ENCODE measurements around the gene HCN3. TPM values are rescaled to one million over a fixed set of nuclear protein-coding genes. Genes with fewer than 3 reads are reported as not detected.

The HCN3 gene
- total RNA-seq, result 0.37 and 0.78 TPM in 2 replicates

DNA sequence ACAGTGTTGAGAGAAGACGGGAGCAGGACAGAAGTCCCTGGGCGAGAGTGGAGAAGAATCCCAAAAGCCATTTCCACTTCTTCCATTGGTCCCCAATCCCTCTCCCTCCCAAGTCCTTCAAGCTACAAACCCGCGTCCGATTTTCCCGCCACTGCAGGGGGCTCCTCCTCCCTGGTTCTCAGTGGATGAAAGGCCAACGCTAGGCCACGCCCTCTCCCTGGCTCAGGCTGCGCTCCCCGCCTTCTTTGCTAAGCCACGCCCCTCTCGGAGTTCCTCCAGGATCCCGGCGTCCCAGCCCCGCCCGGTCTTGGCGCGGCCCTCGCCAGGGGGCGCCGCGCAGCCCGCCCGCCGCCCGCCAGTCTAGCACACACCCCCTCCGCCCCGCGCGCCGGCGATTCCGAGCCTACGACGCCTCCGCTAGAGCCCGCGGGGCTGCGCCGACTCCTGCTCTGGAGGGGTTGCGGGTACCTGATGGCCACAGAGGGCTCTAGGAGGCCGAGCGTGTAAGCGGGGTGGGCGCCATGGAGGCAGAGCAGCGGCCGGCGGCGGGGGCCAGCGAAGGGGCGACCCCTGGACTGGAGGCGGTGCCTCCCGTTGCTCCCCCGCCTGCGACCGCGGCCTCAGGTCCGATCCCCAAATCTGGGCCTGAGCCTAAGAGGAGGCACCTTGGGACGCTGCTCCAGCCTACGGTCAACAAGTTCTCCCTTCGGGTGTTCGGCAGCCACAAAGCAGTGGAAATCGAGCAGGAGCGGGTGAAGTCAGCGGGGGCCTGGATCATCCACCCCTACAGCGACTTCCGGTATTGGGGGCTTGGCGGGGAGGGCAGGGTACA lies at the start of gene HCN3:
Gene HCN3 (plus strand): TSS at position 394 of the 832 bp plus-strand sequence. CDS start 128 bp downstream, at position 522.

GRCh38 chr1:155255243-155256007 lies 21.8 kb upstream of the HCN3 start, which contains the start of gene ENTREP3:
Gene ENTREP3, minus strand, starts transcription at chr1:155255483. Its CDS starts 606 bp downstream, at chr1:155254877.

GRCh38 chr1:155261852-155262673 lies 15.2 kb upstream of the HCN3 start, which contains the start of gene SCAMP3:
Gene SCAMP3, minus strand, starts transcription at chr1:155262360. Its CDS starts 209 bp downstream, at chr1:155262151.

DNA sequence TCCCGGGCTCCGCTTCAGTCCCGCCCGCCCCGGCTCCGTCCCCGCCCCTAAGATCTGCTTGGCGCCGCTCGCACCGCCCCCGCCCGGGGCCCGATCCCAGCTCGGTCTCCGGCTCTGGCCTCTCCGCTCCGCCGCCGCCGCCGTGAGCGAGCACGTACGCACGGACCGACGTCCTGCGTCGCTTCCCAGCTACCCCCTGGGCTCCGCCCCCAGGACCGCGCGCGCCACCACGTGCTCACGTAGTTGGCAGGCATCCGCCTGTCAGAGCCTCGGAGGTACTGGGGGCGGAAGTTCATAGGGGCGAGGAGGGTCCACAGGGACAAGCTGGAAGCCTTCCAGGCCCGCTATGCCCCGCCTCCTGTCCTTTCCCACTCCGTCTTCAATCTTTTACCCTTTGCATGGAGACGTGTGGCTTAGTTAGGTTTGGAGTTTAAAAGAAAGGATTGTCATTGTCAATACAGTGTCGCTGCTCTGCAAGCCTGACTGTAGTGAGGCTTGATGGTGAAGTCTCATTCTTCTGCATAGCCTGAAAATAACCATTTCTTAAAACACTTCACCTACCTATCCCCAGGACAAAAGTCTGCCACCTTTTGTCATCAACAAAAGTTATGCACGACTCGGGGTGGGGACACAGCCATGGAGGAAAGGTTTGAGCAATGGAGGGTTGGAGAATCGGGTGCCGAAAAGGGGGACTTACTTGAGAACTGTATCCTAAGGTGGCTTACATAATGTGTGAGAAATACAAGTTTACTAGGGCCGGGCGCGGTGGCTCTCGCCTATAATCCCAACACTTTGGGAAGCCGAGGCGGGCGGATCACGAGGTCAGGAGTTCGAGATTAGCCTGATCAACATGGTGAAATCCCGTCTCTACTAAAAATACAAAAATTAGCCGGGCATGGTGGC lies 3.7 kb upstream of the HCN3 start, which contains the start of gene CLK2:
Gene CLK2 (minus strand): TSS at position 162 of the 903 bp plus-strand sequence. CDS start 2,527 bp downstream, outside the sequence.

DNA sequence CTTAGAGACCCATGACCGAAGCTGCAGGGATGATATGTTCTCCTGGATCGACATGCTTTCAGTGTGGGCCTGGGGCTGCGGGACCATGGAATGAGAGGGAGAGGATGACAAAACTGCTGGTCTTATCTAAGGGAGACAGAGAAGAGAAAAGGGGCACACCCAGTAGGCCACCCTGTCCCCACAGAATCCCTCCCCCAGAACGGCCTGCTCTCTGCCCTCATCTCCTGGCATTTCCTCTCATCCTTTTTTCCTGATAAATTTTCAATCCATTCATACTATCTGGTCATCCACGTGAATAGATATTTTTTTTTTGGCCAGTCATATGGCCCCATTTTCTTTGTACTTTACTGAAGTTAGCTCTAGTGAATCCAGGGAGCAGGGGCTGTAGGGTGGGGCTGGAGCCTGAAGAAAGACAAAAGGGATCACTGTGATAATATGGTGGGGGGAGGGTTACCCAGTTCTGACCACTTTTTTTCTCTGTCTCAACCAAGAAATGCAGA lies 24.1 kb downstream of the HCN3 start, which contains the start of gene PKLR:
Gene PKLR (minus strand): TSS at position 97 of the 500 bp plus-strand sequence. CDS start 43 bp downstream, at position 54.

GRCh38 chr1:155308493-155309422 lies 31.5 kb downstream of the HCN3 start, which contains the start of gene FDPS:
Gene FDPS, plus strand, starts transcription at chr1:155308866. Its CDS starts 924 bp downstream, at chr1:155309790.

DNA sequence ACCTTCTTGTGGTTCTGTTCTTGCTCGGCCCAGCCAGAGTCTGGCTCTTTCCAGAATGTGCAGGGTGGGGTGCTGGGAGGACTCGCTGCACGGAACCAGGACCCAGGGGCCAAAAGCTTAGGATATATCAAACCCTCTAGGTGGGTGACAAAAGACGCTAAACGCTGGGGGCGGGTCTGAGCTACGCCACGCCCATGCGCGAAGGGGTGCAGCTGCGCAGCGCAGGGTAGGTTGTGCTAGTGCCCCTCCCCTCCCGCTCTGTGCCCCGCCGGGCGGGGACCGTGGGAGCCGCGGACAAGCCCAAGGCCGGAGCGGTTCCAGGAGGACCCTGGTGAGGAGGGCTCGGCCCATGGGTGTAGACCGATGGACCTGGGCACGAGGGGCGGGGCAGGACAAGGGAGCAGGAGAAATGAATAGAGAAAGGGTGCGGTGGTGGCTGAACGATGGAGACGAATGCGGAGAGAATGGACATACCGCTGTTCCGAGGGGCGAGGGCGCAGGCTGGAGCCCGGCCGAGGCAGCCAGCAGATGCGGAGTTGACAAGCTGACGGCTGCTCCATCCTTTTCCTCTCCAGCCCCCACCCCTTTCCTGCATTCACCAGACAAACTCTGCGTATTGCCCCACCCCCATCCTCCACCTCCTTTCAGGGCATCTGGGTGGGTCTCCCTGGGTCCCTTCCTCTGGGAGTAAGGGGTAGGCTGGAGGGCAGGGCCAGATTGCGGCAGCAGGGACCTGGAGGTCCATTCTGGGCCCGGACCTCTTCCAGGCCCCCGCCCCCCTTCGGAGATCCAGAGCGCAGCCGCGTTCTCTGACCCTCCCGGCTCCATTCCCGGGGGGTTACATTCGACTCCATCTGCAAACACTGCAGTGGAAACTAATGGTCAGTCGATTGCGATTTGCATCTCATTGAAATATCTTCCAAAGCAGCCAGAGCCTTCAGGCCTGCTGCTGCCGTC lies 43.7 kb downstream of the HCN3 start, which contains the start of gene RUSC1:
Gene RUSC1 (plus strand): TSS at position 234 of the 957 bp plus-strand sequence. CDS start 880 bp downstream, outside the sequence.

Other genes starting within 250 kb of the HCN3 start
- not detected in 2 replicates for gene DCST2, start 243.7 kb upstream of the HCN3 start, total RNA-seq
- gene DCST1, start 243.6 kb upstream of the HCN3 start, total RNA-seq, result not detected in 2 replicates
- gene ADAM15, start 226.1 kb upstream of the HCN3 start, total RNA-seq, result 99.2 and 126 TPM in 2 replicates
- 0.73 and 1.2 TPM in 2 replicates for gene EFNA4, start 213.7 kb upstream of the HCN3 start, total RNA-seq
- 0.39 and 0.73 TPM in 2 replicates for gene EFNA3, start 198.6 kb upstream of the HCN3 start, total RNA-seq
- 0.37 TPM in 1 of 2 replicates, not detected in the other for gene EFNA1, start 149.6 kb upstream of the HCN3 start, total RNA-seq
- gene SLC50A1, start 141.6 kb upstream of the HCN3 start, total RNA-seq, result 26.8 and 30.1 TPM in 2 replicates
- 23.5 and 54.4 TPM in 2 replicates for gene DPM3, start 136.9 kb upstream of the HCN3 start, total RNA-seq
- 83.9 and 140 TPM in 2 replicates for gene KRTCAP2, start 104.2 kb upstream of the HCN3 start, total RNA-seq
- 2.9 and 3.3 TPM in 2 replicates for gene TRIM46, start 103.6 kb upstream of the HCN3 start, total RNA-seq
- gene THBS3, start 69.6 kb upstream of the HCN3 start, total RNA-seq, result 9.2 and 14.7 TPM in 2 replicates
- 40.7 and 50.7 TPM in 2 replicates for gene MTX1, start 68.8 kb upstream of the HCN3 start, total RNA-seq
- 9.2 and 10.0 TPM in 2 replicates for gene ENTREP3, start 22.0 kb upstream of the HCN3 start, total RNA-seq
- 26.1 and 27.6 TPM in 2 replicates for gene SCAMP3, start 15.1 kb upstream of the HCN3 start, total RNA-seq
- 20.6 and 34.2 TPM in 2 replicates for gene CLK2, start 4.0 kb upstream of the HCN3 start, total RNA-seq
- under 0.01 TPM in 1 of 2 replicates, not detected in the other for gene PKLR, start 24.0 kb downstream of the HCN3 start, total RNA-seq
- gene FDPS, start 31.4 kb downstream of the HCN3 start, total RNA-seq, result 354 and 434 TPM in 2 replicates
- gene RUSC1, start 43.4 kb downstream of the HCN3 start, total RNA-seq, result 11.0 and 18.6 TPM in 2 replicates

Data from subcutaneous preadipocyte (primary cell).